Lung microvascular endothelial cell (primary cell): ENCODE results near the gene UBE2U. TPM values are rescaled to one million over a fixed set of nuclear protein-coding genes. Genes with fewer than 3 reads are reported as not detected.
"Not testable (repeated sequence)": the region's sequence is repeated elsewhere in the genome, so short reads cannot be mapped to it uniquely, and the experiment has no call there.

Experiments
- DNase-seq, 2 donors: peaks; one replicate each; pipeline versions ENCODE4 v3.0.0 to v3.0.0-alpha.2; 2010; ENCODE audit warnings: low read depth in 2 of 2
- total RNA-seq: library from RNA; depleted of rRNA; stranded (reverse); fragments of >200 nt; gene quantifications from 2 replicates; pipeline ENCODE4 v1.2.1, GENCODE V29; 2014

Gene UBE2U
- total RNA-seq, 1 donor from 2014 or later: 0.20 TPM

GRCh38 chr1:64187646-64188045, 15.8 kb upstream of the UBE2U start:
- DNase-seq: no peak

- DNase-seq: no peak
Observed at GRCh38 chr1:64192290-64192689, 11.1 kb upstream of the UBE2U start.

GRCh38 chr1:64194168-64195080, 9.0 kb upstream of the UBE2U start:
- no peak for DNase-seq

- no peak for DNase-seq
Observed at GRCh38 chr1:64195081-64195395, 8.4 kb upstream of the UBE2U start.

GRCh38 chr1:64196074-64196870, 7.2 kb upstream of the UBE2U start:
- no peak for DNase-seq

GRCh38 chr1:64197076-64197475, 6.3 kb upstream of the UBE2U start:
- DNase-seq: no peak

GRCh38 chr1:64199154-64199553, 4.3 kb upstream of the UBE2U start:
- DNase-seq: peak in 1 of 2 donors; percentile 9

GRCh38 chr1:64200064-64200463, 3.4 kb upstream of the UBE2U start:
- no peak for DNase-seq

- no peak for DNase-seq
Observed at GRCh38 chr1:64209221-64209620, 5.8 kb downstream of the UBE2U start.

- no peak for DNase-seq
Observed at GRCh38 chr1:64212031-64212430, 8.6 kb downstream of the UBE2U start.

GRCh38 chr1:64215576-64215975, 12.2 kb downstream of the UBE2U start:
- no peak for DNase-seq

GRCh38 chr1:64220241-64220640, 16.8 kb downstream of the UBE2U start:
- DNase-seq: no peak

- peak in 1 of 2 donors; percentile 50 for DNase-seq
Observed at GRCh38 chr1:64223329-64224151, 20.1 kb downstream of the UBE2U start.

GRCh38 chr1:64224236-64224635, 20.8 kb downstream of the UBE2U start:
- DNase-seq: not testable (repeated sequence)

- no peak for DNase-seq
Observed at GRCh38 chr1:64228167-64228957, 24.9 kb downstream of the UBE2U start.

- no peak for DNase-seq
Observed at GRCh38 chr1:64229307-64229706, 25.9 kb downstream of the UBE2U start.

- peak in 1 of 2 donors; percentile 27 for DNase-seq
Observed at GRCh38 chr1:64231153-64231552, 27.7 kb downstream of the UBE2U start.

- DNase-seq: no peak
Observed at GRCh38 chr1:64231654-64232053, 28.2 kb downstream of the UBE2U start.

GRCh38 chr1:64234714-64235113, 31.3 kb downstream of the UBE2U start:
- no peak for DNase-seq

- no peak for DNase-seq
Observed at GRCh38 chr1:64235181-64235580, 31.8 kb downstream of the UBE2U start.

GRCh38 chr1:64235910-64236309, 32.5 kb downstream of the UBE2U start:
- DNase-seq: no peak
